Liver (tissue), 3 donors: ENCODE results near the gene TENM3.

Source experiments
- EGR1 ChIP-seq, 2 donors: IDR thresholded peaks; 2 replicates each; pipeline ENCODE4 v1.6.1; 2016 to 2018; ENCODE audit warnings: antibody characterized with exemption in 2 of 2, low read depth in 2 of 2
- FOXA1 ChIP-seq: IDR thresholded peaks from 2 replicates; pipeline ENCODE4 v1.6.1; 2016; ENCODE audit warnings: antibody characterized with exemption
- GABPA ChIP-seq, 2 donors: IDR thresholded peaks in 1 of 2; conservative IDR thresholded peaks in 1 of 2; 2 replicates each; pipeline ENCODE4 v1.6.1; 2016; ENCODE audit warnings: antibody characterized with exemption in 2 of 2, mild to moderate bottlenecking in 1 of 2, moderate library complexity in 1 of 2
- JUND ChIP-seq, 2 donors: IDR thresholded peaks; 2 replicates each; pipeline ENCODE4 v1.6.1; 2016; ENCODE audit warnings: antibody characterized with exemption in 2 of 2
- MAX ChIP-seq: IDR thresholded peaks from 2 replicates; pipeline ENCODE4 v1.6.1; 2016; ENCODE audit warnings: antibody characterized with exemption
- RAD21 ChIP-seq, 2 donors: IDR thresholded peaks; 2 replicates each; pipeline ENCODE4 v1.6.1; 2016; ENCODE audit warnings: antibody characterized with exemption in 2 of 2, mild to moderate bottlenecking in 2 of 2
- SP1 ChIP-seq: IDR thresholded peaks from 2 replicates; pipeline ENCODE4 v1.6.1; 2018; ENCODE audit warnings: antibody characterized with exemption, mild to moderate bottlenecking
- TAF1 ChIP-seq: conservative IDR thresholded peaks from 2 replicates; pipeline ENCODE4 v1.6.1; 2016; ENCODE audit warnings: antibody characterized with exemption, mild to moderate bottlenecking
- YY1 ChIP-seq: IDR thresholded peaks from 2 replicates; pipeline ENCODE4 v1.6.1; 2016; ENCODE audit warnings: antibody characterized with exemption, mild to moderate bottlenecking
- ZBTB33 ChIP-seq: IDR thresholded peaks from 2 replicates; pipeline ENCODE4 v1.6.1; 2016; ENCODE audit warnings: antibody characterized with exemption
- TF ChIP-seq, protein P1 (sequence below): fragments of 150-350 bp; IDR thresholded peaks from 2 replicates; pipeline ENCODE4 v1.5.1; 2017; ENCODE audit warnings: improper control_type of control experiment, low read depth, low read length; ENCODE audit not compliant: missing input control
- TF ChIP-seq, protein P2 (sequence below): IDR thresholded peaks from 2 replicates; pipeline ENCODE4 v1.6.1; 2016; ENCODE audit warnings: antibody characterized with exemption, mild to moderate bottlenecking
- TF ChIP-seq, protein P3 (sequence below): IDR thresholded peaks from 2 replicates; pipeline ENCODE4 v1.6.1; 2016; ENCODE audit warnings: antibody characterized with exemption
- donor health status: healthy.
- donor health status: healthy.

GRCh38 chr4:182695009-182695408 is 451.8 kb downstream of the TENM3 start:
- TF ChIP-seq MAX (no peak), RAD21 (IDR thresholded peaks at IDR 0.05) (no peak), YY1 (no peak), GABPA (IDR thresholded peaks at IDR 0.05 in 1 of 2, conservative IDR thresholded peaks at IDR 0.05 in 1 of 2) (no peak), SP1 (no peak), JUND (IDR thresholded peaks at IDR 0.05) (no peak), ZBTB33 (no peak), TAF1 (no peak), FOXA1 (no peak), EGR1 (IDR thresholded peaks at IDR 0.05; ENCODE audit: low read depth in 2 of 2) (no peak)
- TF ChIP-seq, protein P1, sequence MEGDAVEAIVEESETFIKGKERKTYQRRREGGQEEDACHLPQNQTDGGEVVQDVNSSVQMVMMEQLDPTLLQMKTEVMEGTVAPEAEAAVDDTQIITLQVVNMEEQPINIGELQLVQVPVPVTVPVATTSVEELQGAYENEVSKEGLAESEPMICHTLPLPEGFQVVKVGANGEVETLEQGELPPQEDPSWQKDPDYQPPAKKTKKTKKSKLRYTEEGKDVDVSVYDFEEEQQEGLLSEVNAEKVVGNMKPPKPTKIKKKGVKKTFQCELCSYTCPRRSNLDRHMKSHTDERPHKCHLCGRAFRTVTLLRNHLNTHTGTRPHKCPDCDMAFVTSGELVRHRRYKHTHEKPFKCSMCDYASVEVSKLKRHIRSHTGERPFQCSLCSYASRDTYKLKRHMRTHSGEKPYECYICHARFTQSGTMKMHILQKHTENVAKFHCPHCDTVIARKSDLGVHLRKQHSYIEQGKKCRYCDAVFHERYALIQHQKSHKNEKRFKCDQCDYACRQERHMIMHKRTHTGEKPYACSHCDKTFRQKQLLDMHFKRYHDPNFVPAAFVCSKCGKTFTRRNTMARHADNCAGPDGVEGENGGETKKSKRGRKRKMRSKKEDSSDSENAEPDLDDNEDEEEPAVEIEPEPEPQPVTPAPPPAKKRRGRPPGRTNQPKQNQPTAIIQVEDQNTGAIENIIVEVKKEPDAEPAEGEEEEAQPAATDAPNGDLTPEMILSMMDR, result no peak
- TF ChIP-seq, protein P2, sequence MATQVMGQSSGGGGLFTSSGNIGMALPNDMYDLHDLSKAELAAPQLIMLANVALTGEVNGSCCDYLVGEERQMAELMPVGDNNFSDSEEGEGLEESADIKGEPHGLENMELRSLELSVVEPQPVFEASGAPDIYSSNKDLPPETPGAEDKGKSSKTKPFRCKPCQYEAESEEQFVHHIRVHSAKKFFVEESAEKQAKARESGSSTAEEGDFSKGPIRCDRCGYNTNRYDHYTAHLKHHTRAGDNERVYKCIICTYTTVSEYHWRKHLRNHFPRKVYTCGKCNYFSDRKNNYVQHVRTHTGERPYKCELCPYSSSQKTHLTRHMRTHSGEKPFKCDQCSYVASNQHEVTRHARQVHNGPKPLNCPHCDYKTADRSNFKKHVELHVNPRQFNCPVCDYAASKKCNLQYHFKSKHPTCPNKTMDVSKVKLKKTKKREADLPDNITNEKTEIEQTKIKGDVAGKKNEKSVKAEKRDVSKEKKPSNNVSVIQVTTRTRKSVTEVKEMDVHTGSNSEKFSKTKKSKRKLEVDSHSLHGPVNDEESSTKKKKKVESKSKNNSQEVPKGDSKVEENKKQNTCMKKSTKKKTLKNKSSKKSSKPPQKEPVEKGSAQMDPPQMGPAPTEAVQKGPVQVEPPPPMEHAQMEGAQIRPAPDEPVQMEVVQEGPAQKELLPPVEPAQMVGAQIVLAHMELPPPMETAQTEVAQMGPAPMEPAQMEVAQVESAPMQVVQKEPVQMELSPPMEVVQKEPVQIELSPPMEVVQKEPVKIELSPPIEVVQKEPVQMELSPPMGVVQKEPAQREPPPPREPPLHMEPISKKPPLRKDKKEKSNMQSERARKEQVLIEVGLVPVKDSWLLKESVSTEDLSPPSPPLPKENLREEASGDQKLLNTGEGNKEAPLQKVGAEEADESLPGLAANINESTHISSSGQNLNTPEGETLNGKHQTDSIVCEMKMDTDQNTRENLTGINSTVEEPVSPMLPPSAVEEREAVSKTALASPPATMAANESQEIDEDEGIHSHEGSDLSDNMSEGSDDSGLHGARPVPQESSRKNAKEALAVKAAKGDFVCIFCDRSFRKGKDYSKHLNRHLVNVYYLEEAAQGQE, result no peak
- TF ChIP-seq, protein P3, sequence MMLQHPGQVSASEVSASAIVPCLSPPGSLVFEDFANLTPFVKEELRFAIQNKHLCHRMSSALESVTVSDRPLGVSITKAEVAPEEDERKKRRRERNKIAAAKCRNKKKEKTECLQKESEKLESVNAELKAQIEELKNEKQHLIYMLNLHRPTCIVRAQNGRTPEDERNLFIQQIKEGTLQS, result no peak
